NCI-H2171 treated with DMSO at 0.1 percent for 48 hours (cell line): ENCODE data around the gene LGR5.

ENCODE experiments used
- DNase-seq: peaks from one replicate; lab custom pipeline; 2025; lab: John Stamatoyannopoulos, UW

The LGR5 gene

GRCh38 chr12:71599210-71599609 lies 159.6 kb downstream of the LGR5 start:
- DNase-seq = no peak

DNA sequence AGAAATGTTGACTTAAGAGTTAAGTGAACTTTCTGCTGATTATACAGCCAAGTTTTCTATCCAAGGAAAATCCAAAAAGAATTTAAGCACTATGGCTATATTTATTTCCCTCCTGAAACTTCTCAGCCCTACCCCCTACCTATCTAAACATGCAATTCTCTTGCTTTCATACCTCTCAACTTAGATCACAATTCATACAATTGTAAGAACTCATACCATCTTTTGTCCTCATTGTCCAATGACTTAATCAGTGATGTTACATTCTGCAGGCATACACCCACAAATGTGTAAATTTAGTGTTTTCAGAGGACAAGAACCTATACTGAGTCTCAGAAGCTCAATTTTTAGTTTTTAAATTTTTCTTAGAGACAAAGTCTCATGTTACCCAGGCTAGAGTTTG lies 161.9 kb downstream of the LGR5 start:
- DNase-seq = no peak

DNA sequence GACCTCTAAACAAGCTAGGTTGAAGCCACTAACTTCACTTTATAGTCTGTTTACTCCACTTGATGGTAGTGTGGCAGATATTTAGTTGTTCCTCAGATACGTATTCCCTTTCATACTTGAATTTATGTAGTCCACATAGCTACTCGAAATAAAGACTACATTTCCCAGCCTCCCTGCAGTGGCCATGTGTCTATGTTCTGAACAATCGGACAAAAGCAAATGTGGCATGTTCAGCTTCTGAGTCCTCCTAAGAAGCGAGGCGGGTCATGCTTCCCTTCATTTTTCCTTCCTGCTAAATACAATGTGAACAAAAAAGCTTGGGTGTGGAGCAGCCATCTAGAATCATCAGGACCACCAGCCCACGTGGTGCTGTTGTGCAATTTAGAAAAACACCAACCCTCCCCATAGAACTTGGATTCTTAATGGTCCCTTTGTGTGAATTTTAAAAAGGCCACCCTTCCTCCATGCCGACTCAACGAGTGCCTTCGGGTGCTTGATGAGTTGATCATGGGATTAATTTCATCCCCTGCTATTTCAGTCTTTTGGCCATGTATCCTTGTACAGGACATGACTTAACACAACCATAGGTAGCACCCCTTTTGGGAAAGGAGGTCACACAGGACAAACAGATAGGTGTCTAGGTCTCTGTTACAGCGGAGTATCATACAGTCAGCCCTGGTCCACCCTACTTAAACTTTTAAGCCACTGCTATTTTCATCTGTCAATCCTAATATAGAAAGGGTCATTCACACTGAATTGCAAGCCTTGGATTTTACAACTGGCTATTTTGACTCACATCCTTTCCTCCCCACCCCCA lies 163.4 kb downstream of the LGR5 start:
- no peak for DNase-seq

DNA sequence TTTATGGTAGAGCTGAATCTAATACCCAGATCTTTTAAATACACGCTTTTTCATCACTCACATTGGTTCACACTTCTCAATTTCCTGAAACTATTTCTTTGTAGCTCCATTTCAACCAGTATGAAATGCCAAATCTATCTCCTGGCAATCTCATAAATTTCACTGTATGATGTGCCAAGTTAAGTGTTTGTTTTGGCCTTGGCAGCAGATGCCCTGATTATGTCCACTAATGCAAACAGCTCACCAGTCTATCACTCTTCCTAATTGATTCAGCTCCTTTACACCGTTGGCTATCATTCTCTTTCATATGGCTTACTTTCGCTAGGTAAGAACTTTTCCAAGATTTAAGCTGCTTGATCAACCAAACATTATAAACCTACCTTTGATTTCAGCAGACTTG lies 165.4 kb downstream of the LGR5 start:
- no peak for DNase-seq

- no peak for DNase-seq
Measured at GRCh38 chr12:71607494-71608330, 168.1 kb downstream of the LGR5 start.

DNA sequence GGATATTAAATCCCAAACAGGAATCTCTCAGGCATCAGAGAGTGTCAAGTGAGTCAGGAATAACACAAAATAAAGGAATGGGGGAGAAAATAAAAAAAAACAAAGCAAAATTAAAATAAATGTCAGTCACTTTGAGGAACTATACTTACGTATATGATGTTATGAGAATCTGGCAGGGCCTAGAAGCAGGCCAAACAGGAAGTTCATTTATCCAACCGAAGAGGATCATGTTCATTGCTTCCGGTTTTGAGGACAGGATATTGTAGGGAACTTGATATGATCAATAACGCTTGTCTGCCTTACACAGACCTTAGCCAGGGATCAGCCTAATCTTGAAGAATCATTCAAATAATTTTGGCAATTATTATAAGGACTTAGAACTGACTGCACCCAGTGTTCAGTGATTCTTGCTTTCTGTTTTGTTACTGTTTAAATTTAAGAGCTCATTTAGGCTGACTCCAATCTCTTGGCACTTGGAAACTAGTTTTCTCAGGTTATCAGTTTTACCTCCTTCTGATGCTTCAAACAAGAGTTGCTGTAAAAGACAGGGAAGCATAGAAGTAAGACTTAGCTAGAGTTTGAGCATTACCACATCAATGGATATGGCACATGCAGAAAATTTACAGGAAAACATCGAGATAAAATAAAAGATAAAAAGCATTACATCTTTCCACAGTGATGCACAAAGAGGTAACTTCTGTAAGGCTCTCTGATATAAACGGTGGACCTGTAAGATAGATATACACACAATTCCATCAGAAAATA lies 170.6 kb downstream of the LGR5 start:
- no peak for DNase-seq

- DNase-seq = no peak
Measured at GRCh38 chr12:71621938-71622337, 182.3 kb downstream of the LGR5 start.

DNA sequence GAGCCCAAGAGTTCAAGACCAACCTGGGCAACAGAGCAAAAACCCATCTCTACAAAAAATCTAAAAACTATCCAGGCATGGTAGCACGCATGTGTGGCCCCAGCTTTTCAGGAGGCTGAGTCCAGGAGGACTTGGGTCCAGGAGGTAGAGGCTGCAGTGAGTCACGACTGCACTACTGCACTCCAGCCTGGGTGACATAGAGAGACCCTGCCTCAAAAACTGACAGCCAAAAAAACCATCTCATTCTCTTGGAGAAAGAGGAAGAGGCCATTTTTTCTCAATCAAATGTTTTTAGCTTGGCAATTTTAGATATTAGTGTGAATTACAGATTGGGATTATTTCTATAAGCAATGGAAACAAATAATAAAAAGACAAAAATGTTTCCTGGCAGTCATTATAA lies 185.9 kb downstream of the LGR5 start:
- DNase-seq = no peak

- peak; percentile 4 for DNase-seq
Measured at GRCh38 chr12:71626098-71626497, 186.5 kb downstream of the LGR5 start.

DNA sequence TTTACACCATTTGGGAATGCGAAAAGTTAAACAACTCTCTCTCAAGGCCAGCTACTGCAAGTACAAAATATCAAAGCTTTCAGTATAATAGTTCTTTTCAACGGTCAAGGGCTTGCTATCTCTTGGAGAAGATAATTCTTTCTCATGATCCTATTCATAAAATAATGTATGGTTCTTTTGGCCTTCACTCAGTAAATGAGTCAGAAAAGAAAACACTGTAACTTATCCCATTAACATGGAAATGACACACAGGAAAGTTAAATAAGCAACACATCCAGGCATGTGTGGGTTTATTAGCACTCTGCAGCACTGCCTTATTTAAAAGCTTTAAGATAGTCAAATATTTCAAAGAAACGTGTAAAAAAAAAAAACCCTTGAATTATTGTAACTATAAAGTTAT lies 187.2 kb downstream of the LGR5 start:
- no peak for DNase-seq

DNA sequence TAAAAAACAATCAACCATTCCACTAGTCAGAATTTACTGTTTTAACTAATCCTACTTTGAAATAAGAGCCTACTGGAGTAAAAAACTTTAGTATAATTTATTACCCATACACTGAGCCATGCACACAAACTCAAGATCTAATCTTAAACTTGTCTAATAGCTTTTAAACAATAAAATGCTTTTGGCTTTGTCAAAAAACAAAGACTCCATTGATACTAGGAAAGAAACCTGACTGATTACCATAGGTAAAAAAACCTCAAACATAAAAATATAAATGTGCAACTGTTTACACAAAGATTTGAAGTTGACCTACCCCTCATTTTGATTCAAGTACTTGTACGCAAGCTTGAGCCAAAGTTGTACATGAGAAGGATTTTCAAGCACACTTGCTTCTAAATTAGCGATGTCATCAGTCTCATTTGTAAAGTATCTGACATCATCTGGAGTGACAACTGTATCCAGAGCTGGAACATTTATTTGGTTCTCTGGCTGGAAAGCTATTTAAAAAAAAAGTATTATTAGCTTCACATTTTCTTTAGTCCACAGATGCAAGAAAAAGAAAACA lies 187.9 kb downstream of the LGR5 start:
- no peak for DNase-seq
